Measurements from ENCODE around the gene GPR153. TPM values are rescaled to one million over a fixed set of nuclear protein-coding genes. Genes with fewer than 3 reads are reported as not detected.
A peak's percentile ranks its signal among the peaks of the same experiment; 100 is the strongest.

The GPR153 gene
- total RNA-seq, 1 donor from 2014 or later = 192 TPM

DNA sequence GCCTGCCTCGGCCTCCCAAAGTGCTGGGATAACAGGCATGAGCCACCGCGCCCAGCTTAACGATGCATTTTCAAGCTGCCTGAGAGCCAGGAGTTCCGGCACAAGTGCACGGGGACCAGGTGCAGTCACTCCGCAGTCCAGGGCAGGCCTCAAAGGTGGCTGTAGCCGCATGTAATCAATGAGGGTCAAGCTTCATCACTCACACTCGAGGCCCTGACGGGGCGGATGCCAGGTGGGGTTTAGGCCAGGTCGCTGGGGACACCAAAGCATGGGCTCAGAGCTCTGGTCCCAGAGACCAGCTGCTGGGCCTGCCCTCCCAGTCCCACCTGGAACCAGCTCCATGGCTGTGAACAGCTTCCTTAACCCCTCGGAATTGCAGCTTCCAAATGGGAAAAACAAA lies 26.1 kb upstream of the GPR153 start:
- no peak for DNase-seq (ENCODE audit: low read depth)

DNA sequence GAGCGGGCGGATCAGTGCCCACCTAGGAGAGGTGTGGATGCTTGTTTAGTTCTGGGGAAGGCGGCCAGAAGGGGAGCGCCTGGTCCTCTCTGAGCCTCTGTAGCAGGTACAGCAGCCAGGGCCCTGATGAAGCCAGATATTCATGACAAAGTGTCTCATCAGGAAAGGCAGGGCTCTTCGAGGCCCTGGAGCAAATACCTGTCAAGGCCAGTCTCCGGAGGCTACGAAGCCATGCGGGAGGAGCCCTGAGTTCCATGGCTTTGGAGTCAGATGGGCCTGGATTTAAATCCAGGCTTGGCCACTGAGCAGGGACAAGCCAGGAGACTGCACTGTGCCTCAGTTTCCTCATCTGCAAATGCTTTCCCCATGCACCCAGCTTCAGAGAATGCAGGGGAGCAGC lies 25.4 kb upstream of the GPR153 start:
- no peak for DNase-seq (ENCODE audit: low read depth)

DNA sequence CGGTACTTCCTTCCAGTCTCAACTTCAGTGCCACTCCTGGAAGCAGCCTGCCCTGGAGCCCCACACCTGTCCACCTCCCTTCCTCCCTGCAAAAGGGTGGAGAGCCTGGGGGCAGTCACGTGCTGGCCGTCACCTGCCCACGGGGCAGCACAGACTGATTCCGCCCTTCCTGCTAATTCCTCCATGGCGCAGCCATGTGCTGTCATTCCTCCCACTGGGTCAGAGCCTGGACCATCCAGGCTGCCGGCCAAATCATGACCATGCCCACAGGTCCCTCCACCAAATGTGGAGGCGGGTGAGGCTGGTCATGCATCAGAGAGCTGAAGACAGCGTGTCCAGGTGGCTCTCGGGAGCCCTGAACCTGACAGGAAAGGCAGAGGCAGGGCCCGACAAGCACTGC lies 24.4 kb upstream of the GPR153 start:
- DNase-seq (ENCODE audit: low read depth) = no peak

GRCh38 chr1:6282577-6283270 lies 21.8 kb upstream of the GPR153 start:
- DNase-seq (ENCODE audit: low read depth) = no peak

- peak; percentile 91 for DNase-seq (ENCODE audit: low read depth)
Observed at GRCh38 chr1:6281511-6282402, 20.9 kb upstream of the GPR153 start.

DNA sequence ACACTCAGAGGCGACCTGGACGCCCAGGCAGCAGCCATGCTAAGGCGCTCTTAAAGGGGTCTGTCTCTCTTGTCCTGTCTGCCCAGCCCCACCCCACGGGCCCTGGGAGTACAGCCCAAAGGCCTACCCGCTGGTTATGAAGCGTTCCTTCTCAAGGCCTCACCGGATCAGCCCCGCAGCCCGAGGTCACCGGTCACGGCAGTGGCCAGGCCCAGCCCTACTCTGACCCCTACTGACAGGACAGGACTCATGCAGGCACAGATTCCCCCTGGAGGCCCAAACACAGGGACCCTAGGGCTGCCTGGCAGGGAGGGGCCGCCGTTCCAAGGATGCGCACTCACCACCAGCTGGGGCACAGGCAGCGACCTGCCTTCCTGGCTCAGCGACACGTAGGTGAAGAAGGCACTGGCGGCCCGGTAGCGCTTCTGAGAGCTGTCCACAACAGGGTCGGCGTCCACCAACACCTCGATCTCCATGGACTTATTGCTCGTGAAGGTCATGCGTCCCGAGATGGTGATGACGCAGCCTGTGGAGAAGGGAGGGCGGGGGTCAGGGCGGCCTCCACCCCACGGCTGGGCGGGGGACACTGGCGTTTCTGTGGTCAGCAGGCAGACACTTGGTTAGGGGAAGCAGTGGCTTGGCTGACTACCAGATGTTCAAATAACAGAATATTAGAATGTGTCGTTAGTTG lies 20.0 kb upstream of the GPR153 start:
- DNase-seq (ENCODE audit: low read depth) = peak; percentile 82

DNA sequence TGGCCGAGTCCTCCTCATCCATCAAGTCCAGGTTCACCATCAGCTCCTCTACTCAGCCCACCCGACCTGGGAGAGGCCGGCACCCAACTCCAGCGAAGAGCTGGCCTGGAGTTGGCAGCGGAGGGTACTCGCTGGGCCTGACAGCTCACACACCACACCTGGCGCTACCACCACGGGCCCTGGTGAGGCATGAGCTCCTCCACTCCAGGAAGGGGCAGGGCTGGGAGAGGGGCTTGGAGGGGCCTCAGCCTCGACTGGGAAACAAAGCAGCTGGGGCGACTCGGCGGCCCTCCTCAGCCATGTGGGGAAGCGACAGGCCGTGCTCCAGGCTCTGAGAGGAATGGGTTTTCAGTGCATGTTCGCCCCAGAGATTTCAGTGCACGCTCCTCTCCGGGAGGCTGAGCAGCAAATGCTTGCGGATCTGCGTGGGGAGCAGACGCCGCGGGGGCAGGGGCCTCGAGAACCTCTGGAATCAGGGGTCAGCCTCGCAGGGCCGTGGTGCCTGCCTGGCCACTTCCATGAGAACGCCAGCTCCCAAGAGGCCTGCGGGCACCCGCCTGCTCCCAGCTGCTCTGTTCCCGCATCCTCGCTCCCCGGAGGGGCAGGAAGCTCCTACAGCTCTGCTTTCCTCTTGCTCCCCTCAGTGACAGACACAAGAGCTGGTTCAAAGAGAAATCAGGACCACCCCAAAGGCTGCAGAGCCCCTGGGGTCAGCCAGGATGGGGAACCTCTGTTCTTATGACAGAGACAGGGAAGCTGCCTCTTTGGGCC lies 18.9 kb upstream of the GPR153 start:
- no peak for DNase-seq (ENCODE audit: low read depth)

DNA sequence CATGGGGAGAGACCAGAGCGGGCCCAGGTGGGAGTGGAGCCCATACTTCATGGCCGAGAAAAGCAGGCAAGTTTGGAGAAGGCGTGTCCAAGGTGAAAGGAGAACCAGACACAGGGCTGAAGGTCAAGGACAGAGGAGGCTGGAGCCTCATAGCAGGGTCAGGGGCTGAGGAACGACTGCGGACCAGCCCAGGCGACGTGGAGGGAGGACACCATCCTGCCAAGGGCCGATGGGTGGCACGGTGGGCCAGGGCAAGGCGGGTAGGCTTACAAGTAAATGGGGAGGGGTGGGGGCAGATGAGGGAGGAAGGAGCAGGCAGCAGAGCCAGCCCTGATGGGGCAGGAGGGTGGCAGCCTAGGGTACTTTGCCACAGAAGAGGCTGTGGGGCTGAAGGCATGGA lies 18.2 kb upstream of the GPR153 start:
- no peak for DNase-seq (ENCODE audit: low read depth)

DNA sequence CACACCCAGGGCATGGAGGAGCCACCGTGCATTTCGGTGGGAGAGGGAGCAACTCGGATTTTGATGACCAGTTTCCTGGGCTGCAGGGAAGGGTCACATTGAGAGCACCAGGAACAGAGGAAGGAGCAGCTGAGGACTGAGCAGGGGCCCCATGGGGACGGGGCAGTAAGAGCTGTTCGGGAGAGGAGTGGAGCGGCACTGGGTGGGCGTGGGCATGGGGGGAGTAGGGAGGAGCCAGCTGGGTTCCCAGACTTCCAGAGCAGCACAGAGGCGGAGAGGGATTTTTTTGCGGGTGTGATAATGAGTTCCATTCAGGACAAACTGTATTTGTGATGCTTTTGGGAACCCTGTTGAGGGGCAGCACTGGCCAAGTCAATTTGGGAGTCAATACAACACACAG lies 17.4 kb upstream of the GPR153 start:
- no peak for DNase-seq (ENCODE audit: low read depth)

- no peak for DNase-seq (ENCODE audit: low read depth)
Observed at GRCh38 chr1:6276811-6277555, 16.1 kb upstream of the GPR153 start.

GRCh38 chr1:6275826-6276782 lies 15.2 kb upstream of the GPR153 start:
- DNase-seq (ENCODE audit: low read depth) = peak; percentile 95

- DNase-seq (ENCODE audit: low read depth) = no peak
Observed at GRCh38 chr1:6274622-6275139, 13.8 kb upstream of the GPR153 start.

- no peak for DNase-seq (ENCODE audit: low read depth)
Observed at GRCh38 chr1:6274102-6274501, 13.2 kb upstream of the GPR153 start.

- peak; percentile 77 for DNase-seq (ENCODE audit: low read depth)
Observed at GRCh38 chr1:6273380-6273891, 12.5 kb upstream of the GPR153 start.

DNA sequence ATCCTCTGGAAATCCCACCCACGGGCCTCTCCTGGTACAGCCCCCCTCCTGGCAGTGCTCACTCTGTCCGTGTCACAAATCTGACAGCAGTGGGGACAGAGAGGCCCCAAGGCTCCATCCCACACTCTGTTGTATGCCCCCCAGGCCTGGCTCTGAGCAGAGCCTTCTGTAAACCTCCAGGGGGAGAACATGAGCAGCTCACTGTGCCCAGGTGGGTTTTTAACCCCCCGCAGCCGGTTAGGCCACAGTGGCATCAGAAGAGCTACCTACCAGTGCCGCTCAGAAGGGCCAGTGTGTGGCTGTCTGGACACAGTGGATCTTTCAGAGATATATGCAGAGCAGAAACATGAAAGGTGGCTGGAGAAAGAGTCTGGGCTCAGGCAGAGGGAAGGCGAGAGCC lies 12.0 kb upstream of the GPR153 start:
- DNase-seq (ENCODE audit: low read depth) = no peak

DNA sequence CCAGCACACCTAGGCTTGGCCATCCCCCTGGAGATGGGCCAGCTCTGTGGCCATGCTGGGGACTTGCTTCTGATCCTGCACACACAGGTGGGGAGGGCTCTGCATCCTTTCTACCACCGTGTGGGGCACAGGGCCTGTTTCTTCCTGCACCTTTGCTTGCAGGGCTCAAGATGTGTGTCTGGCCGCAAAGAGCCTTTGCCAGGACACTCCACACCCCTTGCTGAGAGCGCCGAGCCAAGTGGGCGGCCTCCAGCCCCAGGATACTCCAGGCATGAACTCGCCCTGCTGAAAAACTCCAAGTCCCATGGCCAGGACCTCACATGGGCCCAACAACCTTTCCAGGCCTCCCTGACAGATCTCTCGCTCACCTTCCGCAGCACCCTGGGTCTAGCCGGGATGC lies 11.6 kb upstream of the GPR153 start:
- no peak for DNase-seq (ENCODE audit: low read depth)

- DNase-seq (ENCODE audit: low read depth) = no peak
Observed at GRCh38 chr1:6271554-6271953, 10.7 kb upstream of the GPR153 start.

- no peak for DNase-seq (ENCODE audit: low read depth)
Observed at GRCh38 chr1:6271006-6271405, 10.1 kb upstream of the GPR153 start.

DNA sequence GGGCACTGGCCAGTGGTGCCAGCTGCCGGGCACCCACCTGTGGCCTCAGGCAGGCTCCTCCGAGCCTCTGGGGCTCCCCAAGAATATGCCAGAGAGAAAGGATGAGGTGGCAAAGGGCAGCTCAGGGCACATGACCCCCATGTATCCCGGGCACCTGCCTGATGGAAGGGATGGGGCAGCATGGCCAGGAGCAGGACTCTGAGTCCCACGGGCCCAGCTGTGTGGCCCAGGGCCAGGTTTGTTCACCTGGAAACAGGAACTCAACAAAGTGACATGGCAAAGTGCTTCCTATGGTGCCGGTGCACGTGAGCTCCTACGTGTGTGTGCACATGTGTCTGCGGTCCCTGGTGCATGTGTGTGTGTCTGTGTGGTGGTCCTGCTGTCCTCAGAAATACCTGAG lies 9.5 kb upstream of the GPR153 start:
- no peak for DNase-seq (ENCODE audit: low read depth)
